LNCAP (cell line): Measurements from ENCODE around the gene IRX1.

ENCODE experiments used
- TF ChIP-seq, protein P1 (sequence below): fragments of 450-650 bp; IDR thresholded peaks from 2 replicates; pipeline ENCODE4 v1.5.1; 2017; ENCODE audit warnings: mild to moderate bottlenecking

The IRX1 gene

DNA sequence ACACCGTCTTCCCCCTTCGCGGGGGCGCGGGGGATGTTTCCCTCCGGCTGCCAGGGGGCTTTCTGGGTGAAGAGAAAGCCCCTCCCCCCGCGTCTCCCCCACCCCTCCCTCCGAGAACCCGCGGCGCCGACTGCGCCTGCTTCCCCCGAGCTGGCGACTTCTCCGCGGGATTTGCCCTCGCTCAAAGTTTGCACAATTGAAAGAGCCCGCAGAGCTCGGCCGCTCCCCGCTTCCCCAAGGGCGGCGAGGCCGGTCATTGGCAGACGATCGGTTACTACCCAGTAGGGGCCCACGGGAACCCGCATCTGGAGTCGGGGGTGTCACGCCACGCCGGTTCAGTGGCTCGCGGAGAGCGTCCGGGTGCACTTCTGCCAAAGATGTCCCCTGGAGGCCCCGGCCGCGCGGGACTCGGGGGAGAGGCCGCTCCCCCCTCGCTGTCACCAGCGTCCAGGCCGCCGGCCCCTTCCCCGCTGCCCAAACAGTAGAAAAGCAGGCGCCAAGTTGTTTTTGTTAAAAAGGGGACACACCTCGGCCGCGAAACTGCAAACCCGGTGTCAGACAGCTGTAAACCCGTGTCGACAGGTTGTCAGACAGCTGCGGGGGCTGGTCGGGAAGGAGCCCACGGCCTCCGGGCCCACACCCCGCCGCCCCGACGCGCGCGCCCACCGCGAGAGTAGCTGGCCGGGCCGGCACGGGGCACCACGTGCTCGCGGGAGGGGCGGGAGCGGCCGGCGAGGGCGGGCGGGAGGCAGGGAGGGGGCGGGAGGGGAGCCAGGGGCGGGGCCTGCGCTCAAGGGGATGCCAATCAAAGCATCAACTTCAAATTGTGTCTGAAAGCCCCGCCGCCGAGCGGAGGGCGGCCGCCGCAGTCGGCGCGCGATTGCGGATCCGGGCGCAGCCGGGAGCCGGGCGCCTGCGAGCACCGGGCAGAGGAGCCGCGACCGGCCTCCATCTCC, at the start of gene IRX1:
Gene IRX1 (plus strand): TSS at position 827 of the 956 bp plus-strand sequence. CDS start 274 bp downstream, outside the sequence.
- TF ChIP-seq, protein P1, sequence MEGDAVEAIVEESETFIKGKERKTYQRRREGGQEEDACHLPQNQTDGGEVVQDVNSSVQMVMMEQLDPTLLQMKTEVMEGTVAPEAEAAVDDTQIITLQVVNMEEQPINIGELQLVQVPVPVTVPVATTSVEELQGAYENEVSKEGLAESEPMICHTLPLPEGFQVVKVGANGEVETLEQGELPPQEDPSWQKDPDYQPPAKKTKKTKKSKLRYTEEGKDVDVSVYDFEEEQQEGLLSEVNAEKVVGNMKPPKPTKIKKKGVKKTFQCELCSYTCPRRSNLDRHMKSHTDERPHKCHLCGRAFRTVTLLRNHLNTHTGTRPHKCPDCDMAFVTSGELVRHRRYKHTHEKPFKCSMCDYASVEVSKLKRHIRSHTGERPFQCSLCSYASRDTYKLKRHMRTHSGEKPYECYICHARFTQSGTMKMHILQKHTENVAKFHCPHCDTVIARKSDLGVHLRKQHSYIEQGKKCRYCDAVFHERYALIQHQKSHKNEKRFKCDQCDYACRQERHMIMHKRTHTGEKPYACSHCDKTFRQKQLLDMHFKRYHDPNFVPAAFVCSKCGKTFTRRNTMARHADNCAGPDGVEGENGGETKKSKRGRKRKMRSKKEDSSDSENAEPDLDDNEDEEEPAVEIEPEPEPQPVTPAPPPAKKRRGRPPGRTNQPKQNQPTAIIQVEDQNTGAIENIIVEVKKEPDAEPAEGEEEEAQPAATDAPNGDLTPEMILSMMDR, result no peak

- TF ChIP-seq, protein P1, result no peak
These were observed 49.6 kb upstream of the IRX1 start for GRCh38 chr5:3546028-3546427.

GRCh38 chr5:3564116-3564515, 31.5 kb upstream of the IRX1 start:
- TF ChIP-seq, protein P1, result no peak

DNA sequence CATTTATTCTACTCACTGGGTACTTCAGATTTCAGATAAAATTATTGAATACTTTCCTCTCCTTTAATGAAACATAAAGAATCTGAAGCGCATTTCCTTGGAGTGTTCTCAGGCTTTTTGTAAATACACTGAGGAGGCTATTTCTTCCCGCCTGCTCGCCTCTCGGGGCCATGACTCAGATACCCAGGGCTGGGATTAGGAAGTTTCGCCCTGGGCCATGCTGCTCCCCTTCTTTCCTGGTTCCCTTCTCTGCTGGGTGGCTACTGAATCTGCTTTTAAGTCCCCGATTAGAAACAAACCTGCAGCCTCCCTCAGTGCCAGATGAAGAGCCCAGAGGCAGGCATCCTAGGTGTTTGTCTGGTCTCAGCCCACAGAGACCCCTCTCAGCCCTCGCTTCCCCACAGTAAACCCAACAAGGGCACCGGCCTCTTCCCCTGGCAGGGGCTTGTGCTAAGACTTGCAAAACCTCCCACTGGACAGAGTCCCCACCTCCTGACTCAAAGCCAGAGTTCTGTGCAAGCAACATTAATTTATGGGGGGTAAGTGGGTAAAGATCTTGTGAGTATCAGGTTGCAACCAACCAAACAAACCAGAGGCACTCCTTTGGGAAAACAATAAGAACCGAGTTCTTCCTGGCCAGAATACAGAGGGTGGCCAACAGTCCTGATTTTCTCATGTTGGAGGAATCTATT, 30.7 kb upstream of the IRX1 start:
- TF ChIP-seq, protein P1, result no peak

GRCh38 chr5:3584724-3585531, 10.7 kb upstream of the IRX1 start:
- TF ChIP-seq, protein P1, result no peak

DNA sequence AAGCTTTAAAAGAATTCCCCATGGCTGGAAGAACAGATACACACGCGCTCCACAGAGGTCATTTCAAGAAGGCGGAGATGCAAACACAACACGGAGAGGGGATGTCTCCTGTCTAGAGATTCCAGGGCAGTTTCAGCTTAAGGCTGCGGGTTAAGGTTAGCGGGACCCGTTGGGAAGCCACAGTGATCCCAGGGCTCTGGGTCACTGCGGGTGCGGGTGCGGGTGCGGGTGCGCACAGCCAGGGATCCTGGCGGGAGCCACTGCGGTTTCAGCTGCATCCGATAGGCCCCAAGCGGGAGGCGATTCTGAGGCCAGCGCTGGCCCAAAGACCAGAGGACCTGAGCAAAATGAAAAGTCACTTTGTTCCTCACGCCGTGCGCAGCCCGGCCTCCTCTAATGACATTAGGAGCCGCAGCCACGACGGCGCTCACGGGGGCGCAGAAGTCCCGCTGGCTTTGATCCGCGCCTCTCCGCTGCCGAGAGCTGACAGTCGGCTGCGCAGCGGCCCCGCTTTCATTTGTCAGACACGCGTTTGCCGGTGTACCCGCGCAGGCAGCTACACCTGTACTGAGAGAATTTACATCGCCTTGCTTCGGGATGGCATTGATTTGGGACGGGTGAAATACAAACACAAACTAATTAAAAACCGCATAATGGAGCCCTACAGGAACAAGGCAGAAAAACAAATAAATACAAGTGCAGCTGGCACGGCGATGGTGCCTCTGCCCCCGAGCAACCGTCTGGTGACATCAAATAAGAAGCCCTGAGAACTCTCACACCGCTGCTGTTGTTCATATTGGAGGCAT, 5.3 kb upstream of the IRX1 start:
- TF ChIP-seq, protein P1, result no peak
